GM10266 (cell line): Measurements from ENCODE around the gene TMED9.

Experiments used
- DNase-seq: peaks from one replicate; pipeline ENCODE4 v3.0.0; 2012; ENCODE audit errors: extremely low spot score
- TF ChIP-seq, protein P1 (sequence below): IDR thresholded peaks from 2 replicates; pipeline ENCODE4 v1.5.1; 2012; ENCODE audit warnings: mild to moderate bottlenecking, low read depth; ENCODE audit not compliant: control insufficient read depth, insufficient read depth; ENCODE audit errors: missing control alignments

The TMED9 gene

DNA sequence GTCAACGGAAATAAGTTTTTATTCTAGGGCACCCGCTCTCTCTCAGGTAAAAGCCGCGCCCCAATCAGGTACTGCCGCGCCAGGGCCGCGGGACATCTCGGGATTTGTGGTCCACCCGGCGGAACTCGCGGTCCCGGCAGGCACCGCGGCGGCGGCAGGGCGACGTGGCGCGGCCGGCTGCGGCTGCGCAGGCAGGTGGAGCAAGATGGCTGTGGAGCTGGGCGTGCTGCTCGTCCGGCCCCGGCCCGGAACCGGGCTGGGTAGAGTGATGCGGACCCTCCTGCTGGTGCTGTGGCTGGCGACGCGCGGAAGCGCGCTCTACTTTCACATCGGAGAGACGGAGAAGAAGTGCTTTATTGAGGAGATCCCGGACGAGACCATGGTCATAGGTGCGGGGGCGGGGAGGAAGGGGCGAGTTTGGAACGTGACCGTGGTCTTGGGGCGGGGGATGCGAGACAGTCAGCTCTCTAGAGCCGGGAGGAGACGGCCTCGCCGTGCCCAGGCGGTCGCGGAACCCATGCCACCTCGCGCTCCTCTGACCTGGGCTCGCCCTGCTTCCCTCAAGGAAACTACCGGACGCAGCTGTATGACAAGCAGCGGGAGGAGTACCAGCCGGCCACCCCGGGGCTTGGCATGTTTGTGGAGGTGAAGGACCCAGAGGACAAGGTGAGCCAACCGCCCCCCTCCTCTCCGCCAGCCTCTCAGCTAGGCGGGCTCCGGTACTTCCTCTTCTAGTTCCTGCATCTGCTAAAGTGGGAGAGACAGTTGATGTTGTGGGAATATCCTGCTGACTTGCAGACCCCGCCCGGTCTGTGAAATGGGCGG lies at the start of gene TMED9:
Gene TMED9 (plus strand): TSS at position 194 of the 825 bp plus-strand sequence. CDS start 12 bp downstream, at position 206.
- TF ChIP-seq, protein P1, sequence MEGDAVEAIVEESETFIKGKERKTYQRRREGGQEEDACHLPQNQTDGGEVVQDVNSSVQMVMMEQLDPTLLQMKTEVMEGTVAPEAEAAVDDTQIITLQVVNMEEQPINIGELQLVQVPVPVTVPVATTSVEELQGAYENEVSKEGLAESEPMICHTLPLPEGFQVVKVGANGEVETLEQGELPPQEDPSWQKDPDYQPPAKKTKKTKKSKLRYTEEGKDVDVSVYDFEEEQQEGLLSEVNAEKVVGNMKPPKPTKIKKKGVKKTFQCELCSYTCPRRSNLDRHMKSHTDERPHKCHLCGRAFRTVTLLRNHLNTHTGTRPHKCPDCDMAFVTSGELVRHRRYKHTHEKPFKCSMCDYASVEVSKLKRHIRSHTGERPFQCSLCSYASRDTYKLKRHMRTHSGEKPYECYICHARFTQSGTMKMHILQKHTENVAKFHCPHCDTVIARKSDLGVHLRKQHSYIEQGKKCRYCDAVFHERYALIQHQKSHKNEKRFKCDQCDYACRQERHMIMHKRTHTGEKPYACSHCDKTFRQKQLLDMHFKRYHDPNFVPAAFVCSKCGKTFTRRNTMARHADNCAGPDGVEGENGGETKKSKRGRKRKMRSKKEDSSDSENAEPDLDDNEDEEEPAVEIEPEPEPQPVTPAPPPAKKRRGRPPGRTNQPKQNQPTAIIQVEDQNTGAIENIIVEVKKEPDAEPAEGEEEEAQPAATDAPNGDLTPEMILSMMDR = no peak
- peak; percentile 91 for DNase-seq

DNA sequence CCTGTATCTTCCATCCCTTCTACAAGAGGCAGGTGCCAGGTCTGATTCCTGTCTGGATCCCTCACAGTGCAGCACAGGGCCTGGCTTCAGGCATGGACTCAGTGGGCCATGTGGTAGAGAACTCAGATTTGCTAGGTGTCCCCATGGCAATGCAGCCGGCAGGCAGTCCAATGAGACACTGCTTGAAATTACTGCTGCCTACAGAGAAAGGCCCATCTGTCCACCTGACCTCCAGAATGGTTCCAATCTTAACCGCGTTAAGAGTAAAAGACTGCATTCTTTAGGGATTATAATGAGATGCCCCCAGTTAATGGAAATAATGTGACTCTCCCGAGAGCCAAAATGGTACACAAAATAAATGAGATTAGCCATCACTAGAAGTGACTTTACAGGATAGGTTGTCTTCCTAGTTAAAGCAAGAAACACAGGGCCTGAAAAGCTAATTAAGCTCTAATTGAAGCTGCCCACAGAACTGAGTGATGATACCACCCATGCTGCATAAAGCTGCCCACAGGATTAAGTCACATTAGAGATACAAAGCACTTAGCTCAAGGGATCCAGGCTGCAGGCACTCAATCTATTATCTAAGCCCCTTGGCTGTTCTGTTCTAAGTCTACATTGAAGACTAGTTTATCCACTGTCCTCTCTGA lies 49.1 kb upstream of the TMED9 start:
- no peak for DNase-seq
- TF ChIP-seq, protein P1 = no peak

DNA sequence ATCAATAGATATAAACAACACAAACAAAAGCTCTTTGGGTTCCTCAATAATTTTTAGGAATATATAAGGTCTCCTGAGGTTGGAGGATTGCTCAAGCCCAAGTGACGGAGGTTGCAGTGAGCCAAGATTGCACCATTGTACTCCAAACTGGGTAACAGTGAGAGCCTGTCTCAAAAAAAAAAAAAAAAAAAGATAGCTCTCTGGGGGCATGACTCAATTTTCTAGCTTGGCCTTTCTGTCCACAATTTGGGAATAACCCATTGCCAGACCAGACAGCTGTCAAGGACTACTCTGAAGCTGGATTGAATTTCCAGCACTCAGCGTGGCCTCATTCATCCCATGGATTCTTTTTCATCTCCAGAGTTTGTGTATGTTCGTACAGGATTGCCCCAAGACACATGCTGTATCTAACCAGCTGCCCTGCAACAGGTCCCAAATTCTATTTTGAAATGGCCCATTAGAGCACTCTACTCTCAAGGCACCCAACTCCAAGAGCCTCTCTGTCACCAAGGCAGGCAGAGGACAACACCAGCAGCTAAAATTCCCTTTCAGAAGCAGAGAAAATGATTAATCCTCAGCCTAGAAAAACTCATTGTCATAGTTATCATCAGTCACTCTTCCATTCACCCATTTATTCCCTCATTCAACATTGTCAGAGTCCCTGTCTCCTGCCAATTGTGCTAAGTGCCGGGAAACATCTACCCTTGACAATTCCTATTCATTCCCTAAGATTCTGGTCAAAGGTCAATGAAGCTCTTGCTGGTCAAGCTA lies 46.3 kb upstream of the TMED9 start:
- DNase-seq = no peak

DNA sequence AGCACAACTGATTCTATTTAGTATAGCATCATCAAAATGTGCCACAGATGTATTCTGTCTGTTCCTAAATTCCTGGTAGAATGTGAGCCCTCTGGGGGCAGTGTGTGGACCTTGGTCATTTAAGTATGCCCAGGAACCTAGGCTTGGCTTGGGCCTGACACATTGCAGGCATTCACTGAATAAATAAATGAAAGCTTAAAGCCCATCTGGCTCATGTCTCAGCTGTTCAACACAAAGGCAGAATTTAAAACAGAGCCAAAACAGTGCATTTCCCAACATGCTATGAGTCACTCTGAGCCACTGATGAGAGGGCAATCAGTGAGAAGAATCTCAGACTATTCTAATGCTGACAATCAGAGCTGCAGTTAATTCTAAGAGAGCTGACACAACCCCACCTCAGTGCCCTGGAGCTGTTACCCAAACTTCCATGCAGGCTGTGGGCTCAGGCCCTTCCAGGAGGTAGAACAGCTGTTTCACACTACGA lies 45.7 kb upstream of the TMED9 start:
- TF ChIP-seq, protein P1 = no peak

More for the DNA sequence above, 46.3 kb upstream of the TMED9 start:
- TF ChIP-seq, protein P1 = no peak

DNA sequence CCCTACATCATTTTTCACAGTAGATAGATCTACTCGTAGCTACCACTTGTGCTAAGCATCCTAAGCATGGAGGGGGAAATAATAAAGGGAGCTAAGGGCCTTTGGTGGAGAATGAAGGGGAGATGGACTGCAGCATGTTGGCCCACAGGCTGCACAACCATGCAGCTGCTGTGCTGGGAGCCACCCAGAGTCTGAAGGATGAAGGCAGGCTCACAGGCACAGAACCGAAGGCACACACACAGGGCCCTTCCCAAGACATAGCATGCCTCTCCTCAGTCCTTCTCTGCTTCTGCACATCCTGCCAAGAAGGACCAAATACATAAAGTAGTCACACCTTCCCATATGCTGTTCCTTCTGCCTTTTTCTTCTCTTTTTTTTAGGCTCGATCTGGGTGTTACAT lies 44.3 kb upstream of the TMED9 start:
- no peak for DNase-seq
- TF ChIP-seq, protein P1 = no peak

More for the DNA sequence above, 45.7 kb upstream of the TMED9 start:
- no peak for DNase-seq

DNA sequence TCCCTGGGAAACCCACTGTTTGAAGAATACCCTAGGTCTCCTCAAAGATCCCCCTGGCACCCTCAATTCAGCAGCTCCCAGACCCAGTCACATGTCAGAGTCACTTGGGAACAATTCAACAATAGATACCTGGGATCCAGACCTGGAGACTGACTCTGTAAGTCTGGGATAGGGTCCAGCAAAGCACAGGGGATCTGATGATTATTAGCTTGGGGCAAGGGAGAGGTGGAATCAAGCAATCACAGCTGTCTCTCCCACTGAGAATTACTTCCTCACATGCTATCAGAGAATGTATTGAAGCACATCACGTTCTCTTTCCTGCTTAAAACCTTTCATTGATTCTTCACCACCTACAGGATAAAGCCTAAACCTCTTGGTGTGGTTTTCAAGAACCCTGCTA lies 43.5 kb upstream of the TMED9 start:
- TF ChIP-seq, protein P1 = no peak
- no peak for DNase-seq
